Limb (tissue), 2 donors: ENCODE measurements around the gene GNS.

ENCODE experiments used
- DNase-seq, 2 donors: peaks; one replicate each; pipeline ENCODE4 v3.0.0-alpha.2; 2016; ENCODE audit errors: extremely low spot score in 2 of 2

Gene GNS

GRCh38 chr12:64737539-64737938 is 21.7 kb downstream of the GNS start:
- DNase-seq, result no peak

DNA sequence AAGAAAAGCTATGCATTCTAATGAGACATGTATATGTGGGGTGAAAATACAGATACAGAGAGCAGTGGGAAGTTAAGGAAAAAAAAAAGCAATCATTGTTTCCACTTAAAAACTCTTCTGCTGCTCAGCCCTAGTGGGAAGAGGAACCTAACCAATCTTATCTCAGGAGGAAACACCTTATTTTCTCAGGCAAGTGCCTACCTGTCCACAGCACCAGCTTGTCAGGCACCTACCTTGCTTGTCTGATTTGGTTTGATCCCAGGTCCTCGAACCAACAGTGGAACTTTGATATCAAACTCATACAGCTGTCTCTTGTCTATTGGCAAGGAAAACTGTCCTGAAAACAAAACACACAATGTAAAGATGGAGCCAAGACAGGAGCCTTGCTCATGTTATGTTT is 22.4 kb downstream of the GNS start:
- no peak for DNase-seq

- no peak for DNase-seq
Observed at GRCh38 chr12:64735442-64735841, 23.8 kb downstream of the GNS start.

DNA sequence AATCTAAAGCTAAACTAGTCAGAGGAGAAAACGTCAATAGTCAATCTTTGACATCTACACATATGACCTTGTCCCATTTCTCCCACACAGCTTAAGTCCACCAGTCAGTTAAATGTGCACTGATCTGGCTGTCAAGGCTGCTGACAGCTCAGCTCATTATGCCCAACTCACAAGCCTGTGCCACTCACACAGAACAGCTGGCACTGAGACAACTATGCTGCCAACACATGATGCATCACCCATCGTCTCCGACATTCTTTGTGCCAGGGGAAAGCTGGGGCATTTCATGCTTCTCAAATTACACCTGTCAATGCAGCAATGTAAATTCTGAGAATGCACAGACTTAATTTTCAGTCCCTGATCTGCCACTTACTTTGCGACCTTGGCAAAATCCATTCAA is 25.3 kb downstream of the GNS start:
- no peak for DNase-seq

DNA sequence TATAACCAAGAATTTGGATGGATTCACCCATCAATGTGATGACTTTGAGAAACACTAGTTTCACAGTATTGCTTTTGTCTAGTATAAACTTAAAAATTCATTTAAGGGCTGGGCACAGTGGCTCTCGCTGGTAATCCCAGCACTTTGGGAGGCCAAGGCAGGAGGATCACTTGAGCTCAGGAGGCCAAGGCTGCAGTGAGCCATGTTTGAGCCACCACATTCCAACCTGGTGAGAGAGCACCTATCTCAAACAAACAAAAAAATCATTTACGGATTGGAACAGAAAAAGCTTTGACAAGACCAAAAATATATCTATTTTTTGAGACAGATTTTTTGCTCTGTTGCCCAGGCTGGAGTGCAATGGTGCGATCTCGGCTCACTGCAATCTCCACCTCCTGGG is 27.5 kb downstream of the GNS start:
- no peak for DNase-seq

DNA sequence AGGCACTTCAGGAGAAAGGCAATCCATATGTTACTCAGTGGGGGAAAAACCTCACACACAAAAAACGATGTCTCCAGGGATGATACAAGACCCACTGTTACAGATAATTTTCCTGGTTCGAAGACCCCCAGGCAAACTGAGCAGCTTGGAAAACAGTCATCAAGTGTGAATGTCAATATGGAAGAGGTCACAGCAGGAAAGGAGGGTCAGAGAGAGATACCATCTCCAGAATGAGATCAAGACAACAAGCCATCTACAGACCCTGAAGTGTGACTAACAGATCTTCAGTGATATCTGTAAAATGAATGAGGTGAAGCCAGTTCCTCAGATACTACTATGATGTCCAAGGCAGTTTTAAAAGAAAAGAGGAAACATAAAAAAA is 28.6 kb downstream of the GNS start:
- no peak for DNase-seq

- no peak for DNase-seq
Observed at GRCh38 chr12:64729909-64730587, 29.2 kb downstream of the GNS start.

DNA sequence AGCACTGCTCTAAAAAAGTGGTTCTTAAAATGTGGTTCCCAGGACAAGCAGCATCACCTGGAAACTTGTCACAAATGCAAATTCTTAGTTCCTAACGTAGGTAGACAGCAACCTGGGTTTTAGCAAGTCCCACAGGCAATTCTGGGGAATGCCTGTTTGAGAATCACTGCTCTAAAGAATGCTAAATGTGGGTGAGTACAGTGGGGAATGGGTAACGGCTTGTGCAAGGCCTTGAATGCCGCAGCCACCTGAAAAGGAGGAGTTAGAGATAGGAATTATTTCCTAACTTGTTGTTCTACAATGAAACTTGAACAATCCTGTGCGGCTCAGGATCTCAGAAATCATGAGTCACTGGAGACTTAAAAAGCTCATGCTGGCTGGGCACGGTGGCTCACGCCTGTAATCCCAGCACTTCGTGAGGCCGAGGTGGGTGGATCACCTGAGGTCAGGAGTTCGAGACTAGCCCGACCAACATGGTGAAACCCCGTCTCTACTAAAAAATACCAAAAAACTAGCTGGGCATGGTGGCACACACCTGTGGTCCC is 34.9 kb downstream of the GNS start:
- DNase-seq, result no peak

- DNase-seq, result no peak
Observed at GRCh38 chr12:64723630-64724029, 35.6 kb downstream of the GNS start.

DNA sequence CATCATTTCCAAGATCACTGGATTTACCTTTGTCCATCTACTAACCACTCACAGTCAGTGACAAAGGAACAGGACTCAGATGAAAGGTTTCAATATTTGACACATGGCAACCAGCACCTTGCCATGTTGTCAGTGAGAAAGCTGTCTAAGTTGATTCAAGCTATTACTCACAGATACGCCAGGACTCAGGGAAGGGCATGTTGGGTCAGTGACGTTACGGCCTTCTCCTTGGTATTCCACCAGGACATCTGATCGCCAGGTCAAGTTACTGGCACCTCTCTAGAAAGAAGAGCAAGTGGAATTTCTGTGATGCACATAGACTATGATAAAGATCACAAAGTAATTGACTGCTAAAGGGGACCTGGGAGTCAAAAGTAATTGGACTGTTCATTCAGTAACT is 36.4 kb downstream of the GNS start:
- no peak for DNase-seq

GRCh38 chr12:64720884-64721283 is 38.3 kb downstream of the GNS start:
- no peak for DNase-seq

DNA sequence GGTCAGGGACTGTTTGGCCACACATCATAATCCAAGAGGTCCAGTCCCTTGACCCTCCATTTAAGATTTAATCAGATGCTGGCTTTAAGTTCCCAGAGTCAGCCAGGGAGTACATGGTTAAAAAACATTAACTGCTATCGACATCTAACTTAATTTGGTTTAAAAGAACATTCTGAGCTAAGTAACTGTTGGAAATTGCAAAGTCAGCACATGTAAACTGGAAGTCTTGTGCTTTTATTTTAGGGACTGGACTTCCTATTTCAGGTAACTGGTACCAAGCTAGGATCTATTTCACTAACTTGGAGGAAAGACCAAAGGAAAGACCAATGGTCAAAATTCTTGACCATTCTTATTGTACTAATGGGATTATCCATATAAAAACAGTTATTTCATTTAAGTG is 40.6 kb downstream of the GNS start:
- DNase-seq, result no peak

GRCh38 chr12:64716839-64717455 is 42.3 kb downstream of the GNS start:
- DNase-seq, result no peak

DNA sequence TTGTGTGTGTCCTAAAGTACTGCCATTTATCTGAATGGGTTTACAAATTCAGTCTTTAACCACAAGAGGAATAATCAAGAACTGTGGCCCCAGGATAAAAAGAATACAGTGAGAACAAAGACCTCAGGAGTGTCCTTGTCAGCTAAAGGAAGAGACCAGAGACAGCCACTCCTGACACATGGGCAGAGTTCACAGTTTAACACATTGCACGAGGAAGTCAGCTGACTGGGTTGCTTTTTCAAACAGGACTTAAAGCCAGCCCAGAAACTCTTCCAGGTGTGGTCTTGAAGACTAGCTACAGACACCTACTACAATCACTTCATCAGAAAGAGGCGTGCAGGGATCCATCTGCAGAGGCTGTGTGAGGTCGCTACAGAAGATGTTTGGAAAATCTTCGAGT is 42.8 kb downstream of the GNS start:
- DNase-seq, result no peak

DNA sequence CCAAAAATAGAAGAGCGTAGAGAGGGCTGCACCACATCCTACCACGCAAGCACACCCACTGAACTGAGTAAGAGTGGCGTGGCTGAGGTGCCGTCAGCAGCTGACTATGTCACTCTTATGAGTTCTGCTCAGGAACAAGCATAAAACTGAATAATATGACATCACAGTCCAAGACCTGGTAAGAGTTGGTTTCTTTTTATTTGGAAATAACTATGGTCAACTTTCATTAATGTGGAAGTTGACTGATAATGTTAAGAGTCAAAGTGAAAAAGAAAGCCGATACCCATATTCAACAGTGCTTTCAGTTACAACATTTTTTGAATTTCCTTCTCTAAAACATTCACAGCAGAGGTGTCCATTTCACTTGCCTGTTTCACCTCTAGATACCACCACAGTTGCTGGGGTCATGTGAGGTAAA is 44.6 kb downstream of the GNS start:
- no peak for DNase-seq

GRCh38 chr12:64713376-64713775 is 45.8 kb downstream of the GNS start:
- DNase-seq, result no peak

DNA sequence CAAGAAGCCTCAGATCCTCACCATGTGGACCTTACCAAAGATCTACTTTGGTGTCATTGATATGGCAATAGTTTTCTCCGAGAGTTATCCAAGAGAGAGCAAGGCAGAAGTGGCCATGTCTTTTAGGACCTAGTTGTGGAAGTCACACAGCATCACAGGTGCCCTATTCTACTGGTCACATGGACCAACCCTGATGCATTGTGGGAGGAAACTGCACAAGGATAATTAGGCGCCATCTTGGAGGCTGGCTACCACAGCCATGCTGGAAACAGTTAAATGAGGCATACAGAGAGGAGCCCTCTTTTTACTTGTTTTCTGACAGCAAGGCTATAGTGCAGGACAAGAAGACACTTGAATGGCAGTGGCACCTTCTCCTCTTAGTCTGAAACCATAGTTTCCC is 49.8 kb downstream of the GNS start:
- no peak for DNase-seq

DNA sequence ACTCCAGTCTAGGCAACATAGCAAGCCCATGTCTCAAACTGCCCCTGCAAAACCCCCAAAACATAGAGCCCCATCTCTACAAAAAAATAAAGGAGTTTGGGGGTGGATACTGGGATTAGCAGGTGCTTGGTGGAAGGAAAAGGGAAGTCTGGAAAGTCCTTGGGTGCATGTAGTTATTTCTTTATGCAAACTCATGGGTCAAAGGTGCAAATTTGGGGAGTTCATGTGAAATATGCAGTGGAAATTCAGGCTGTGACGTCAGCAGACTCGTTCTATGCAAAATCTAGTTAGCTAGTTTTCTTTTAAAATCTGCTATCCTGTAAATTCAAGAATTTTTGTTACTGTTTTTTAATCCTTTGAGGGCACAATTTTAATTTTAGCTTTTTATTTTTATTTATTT is 51.3 kb downstream of the GNS start:
- DNase-seq, result no peak

DNA sequence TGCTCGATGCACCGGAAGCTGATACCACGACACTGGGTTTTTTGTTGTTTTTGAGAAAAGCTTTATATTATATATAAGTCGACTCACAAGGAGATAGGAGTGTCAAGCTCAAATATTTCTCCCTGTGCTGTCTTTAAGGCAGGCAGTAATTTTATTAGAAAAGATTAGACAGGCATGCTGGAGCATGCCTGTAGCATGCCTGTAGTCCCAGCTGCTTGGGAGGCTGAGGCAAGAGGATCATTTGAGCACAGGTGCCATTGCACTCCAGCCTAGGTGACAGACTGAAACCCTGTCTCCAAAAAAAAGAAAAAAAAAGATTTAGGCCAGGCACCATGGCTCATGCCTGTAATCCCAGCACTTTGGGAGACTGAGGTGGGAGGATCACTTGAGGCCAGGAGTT is 51.8 kb downstream of the GNS start:
- no peak for DNase-seq

DNA sequence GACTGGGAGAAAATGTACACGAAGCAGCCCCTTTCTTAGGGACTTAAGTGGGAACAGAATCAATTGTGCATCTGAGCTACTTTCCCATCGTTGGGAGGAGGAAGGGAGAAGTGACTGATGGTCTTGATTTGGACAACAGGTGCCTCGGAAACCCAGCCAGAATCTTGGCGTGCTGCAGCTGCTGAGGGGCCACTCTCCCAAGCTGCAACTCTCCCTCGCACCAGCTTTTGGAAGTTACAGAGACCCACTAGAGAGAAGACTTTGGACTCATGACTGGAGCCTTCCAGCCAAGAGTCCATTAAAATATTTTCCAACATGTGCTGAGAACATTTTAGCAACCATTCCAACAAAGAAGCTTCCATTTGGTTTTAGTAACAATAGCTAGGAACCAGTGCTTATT is 52.3 kb downstream of the GNS start:
- peak; percentile 65 to 71 for DNase-seq

- no peak for DNase-seq
Observed at GRCh38 chr12:64706306-64706705, 52.9 kb downstream of the GNS start.

DNA sequence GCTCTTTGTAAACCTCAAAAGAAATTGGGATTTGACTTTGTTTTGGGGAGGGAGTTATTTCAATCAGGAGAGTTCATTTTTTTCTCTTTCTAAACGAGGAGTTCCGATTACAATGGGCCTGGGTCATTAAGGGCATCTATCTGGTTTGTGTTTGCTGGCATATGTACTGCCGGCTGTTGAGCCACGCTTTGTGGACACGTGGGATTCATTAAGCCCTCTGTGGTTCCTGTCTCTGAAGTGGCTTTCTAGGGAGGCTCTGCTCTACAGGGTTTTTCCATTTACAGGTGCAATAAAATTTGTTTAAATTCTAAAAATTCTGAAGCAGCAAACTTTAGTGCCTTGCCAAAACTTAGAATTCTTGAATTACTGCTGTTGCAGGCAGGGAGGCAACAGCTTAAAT is 57.9 kb downstream of the GNS start:
- no peak for DNase-seq

GRCh38 chr12:64700532-64700931 is 58.7 kb downstream of the GNS start:
- DNase-seq, result no peak
